MM.1S (cell line): Measurements from ENCODE around the gene SMAP1.

Experiments used
- DNase-seq: peaks from one replicate; pipeline ENCODE4 v3.0.0-alpha.2; 2015
- H2AFZ ChIP-seq: fragments of 300-600 bp; sonication (generic); 2 replicates; pipeline ENCODE4 v1.6.0; 2016; ENCODE audit warnings: antibody characterized with exemption, low read length
- H3F3A ChIP-seq: fragments of 300-600 bp; sonication (generic); 2 replicates; pipeline ENCODE4 v1.6.1; 2016; ENCODE audit warnings: mild to moderate bottlenecking, antibody characterized with exemption, low read length, moderate library complexity, mixed read lengths; ENCODE audit not compliant: insufficient read depth
- H3K27ac ChIP-seq: fragments of 300-600 bp; sonication (generic); 2 replicates; pipeline ENCODE4 v1.5.1; 2016; ENCODE audit warnings: mild to moderate bottlenecking, low read length
- H3K27me3 ChIP-seq: fragments of 300-600 bp; sonication (generic); replicated peaks from 2 replicates; pipeline ENCODE4 v1.6.0; 2016; ENCODE audit warnings: low read length; ENCODE audit not compliant: insufficient read depth
- H3K36me3 ChIP-seq: fragments of 300-600 bp; sonication (generic); replicated peaks from 2 replicates; pipeline ENCODE4 v1.6.1; 2016; ENCODE audit warnings: mild to moderate bottlenecking, low read length, mixed read lengths; ENCODE audit not compliant: insufficient read depth
- H3K4me1 ChIP-seq: fragments of 300-600 bp; sonication (generic); 2 replicates; pipeline ENCODE4 v1.6.1; 2016; ENCODE audit warnings: low read length, mixed read lengths
- H3K4me2 ChIP-seq: fragments of 300-600 bp; sonication (generic); 2 replicates; pipeline ENCODE4 v1.6.0; 2016; ENCODE audit warnings: low read depth, low read length
- H3K4me3 ChIP-seq: fragments of 300-600 bp; sonication (generic); 2 replicates; pipeline ENCODE4 v1.5.1; 2016; ENCODE audit warnings: low read length, mixed read lengths
- H3K79me2 ChIP-seq: fragments of 300-600 bp; sonication (generic); 2 replicates; pipeline ENCODE4 v1.6.1; 2016; ENCODE audit warnings: mixed run types, low read length, mixed read lengths
- H3K9ac ChIP-seq: fragments of 300-600 bp; sonication (generic); 2 replicates; pipeline ENCODE4 v1.6.1; 2016; ENCODE audit warnings: low read length, mixed read lengths
- H3K9me2 ChIP-seq: fragments of 300-600 bp; sonication (generic); replicated peaks from 2 replicates; pipeline ENCODE4 v1.6.1; 2016; ENCODE audit warnings: mild to moderate bottlenecking, low read length, mixed read lengths; ENCODE audit not compliant: insufficient read depth
- H3K9me3 ChIP-seq: fragments of 300-600 bp; sonication (generic); replicated peaks from 2 replicates; pipeline ENCODE4 v1.6.1; 2016; ENCODE audit warnings: mild to moderate bottlenecking, low read length, mixed read lengths; ENCODE audit not compliant: insufficient read depth
- H4K20me1 ChIP-seq: fragments of 300-600 bp; sonication (generic); 2 replicates; pipeline ENCODE4 v1.6.1; 2016; ENCODE audit warnings: mild to moderate bottlenecking, low read length, moderate library complexity, mixed read lengths; ENCODE audit not compliant: insufficient read depth
- CTCF ChIP-seq: fragments of 300-600 bp; sonication (generic); IDR thresholded peaks from 2 replicates; pipeline ENCODE4 v1.5.1; 2016; ENCODE audit warnings: antibody characterized with exemption, low read length, mixed read lengths
- EZH2 ChIP-seq: fragments of 300-600 bp; sonication (generic); optimal IDR thresholded peaks from 2 replicates; pipeline ENCODE3; 2017; ENCODE audit warnings: low read depth, mild to moderate bottlenecking, antibody characterized with exemption, low read length, mixed read lengths
- EZH2phosphoT487 ChIP-seq: fragments of 300-600 bp; sonication (generic); IDR thresholded peaks from 2 replicates; pipeline ENCODE4 v1.6.1; 2018; ENCODE audit warnings: antibody characterized with exemption, low read length

The SMAP1 gene

DNA sequence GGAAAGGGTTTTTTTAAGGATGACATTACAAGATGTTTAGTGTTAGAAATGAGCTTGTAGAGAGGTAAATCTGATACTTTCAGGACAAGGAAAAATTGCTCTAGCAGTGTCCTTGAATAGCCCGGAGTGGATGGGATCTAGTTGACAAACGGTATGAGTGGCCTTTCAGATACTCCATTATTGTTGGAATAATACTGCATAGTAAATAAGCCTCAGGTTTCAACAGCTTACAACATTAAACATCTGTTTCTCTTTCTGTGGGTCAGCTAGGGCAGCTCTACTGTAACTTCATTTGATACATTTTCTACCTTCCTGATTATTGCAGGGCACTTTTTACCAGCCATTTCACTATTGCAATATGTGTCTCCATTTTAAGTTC lies 171.2 kb downstream of the SMAP1 start:
- no peaks in the 10 kb centered on the region for H3K27me3 ChIP-seq
- no peaks in the 10 kb centered on the region for H3K79me2 ChIP-seq
- H3K27ac ChIP-seq = no peak overlapping the region
- H3F3A ChIP-seq = no peaks in the 10 kb centered on the region
- no peak overlapping the region for H3K4me3 ChIP-seq
- no peak for TF ChIP-seq EZH2
- TF ChIP-seq EZH2phosphoT487 = no peak
- no peak for TF ChIP-seq CTCF
- H3K9ac ChIP-seq = no peak overlapping the region
- DNase-seq = no peak
- H2AFZ ChIP-seq = no peak overlapping the region
- H3K4me2 ChIP-seq = no peak overlapping the region
- H4K20me1 ChIP-seq = no peaks in the 10 kb centered on the region
- H3K9me3 ChIP-seq = no peaks in the 10 kb centered on the region
- no peaks in the 10 kb centered on the region for H3K36me3 ChIP-seq
- H3K4me1 ChIP-seq = no peaks in the 10 kb centered on the region
- H3K9me2 ChIP-seq = no peaks in the 10 kb centered on the region

- no peaks in the 10 kb centered on the region for H3K4me1 ChIP-seq
- no peak for DNase-seq
- H3K27me3 ChIP-seq = no peaks in the 10 kb centered on the region
- no peak overlapping the region for H3K4me2 ChIP-seq
- H4K20me1 ChIP-seq = no peaks in the 10 kb centered on the region
- no peaks in the 10 kb centered on the region for H3F3A ChIP-seq
- no peak overlapping the region for H3K27ac ChIP-seq
- no peaks in the 10 kb centered on the region for H3K79me2 ChIP-seq
- no peaks in the 10 kb centered on the region for H3K9me3 ChIP-seq
- TF ChIP-seq EZH2phosphoT487 (no peak), EZH2 (no peak), CTCF (no peak)
- no peak overlapping the region for H2AFZ ChIP-seq
- H3K4me3 ChIP-seq = no peak overlapping the region
- no peaks in the 10 kb centered on the region for H3K9me2 ChIP-seq
- no peaks in the 10 kb centered on the region for H3K36me3 ChIP-seq
- H3K9ac ChIP-seq = no peak overlapping the region
Observed at GRCh38 chr6:70839286-70840266, 171.9 kb downstream of the SMAP1 start.

GRCh38 chr6:70841112-70841511 lies 173.4 kb downstream of the SMAP1 start:
- Histone ChIP-seq H3K4me2 (no peak overlapping the region), H3K4me1 (no peaks in the 10 kb centered on the region), H3K4me3 (no peak overlapping the region), H3K9ac (no peak overlapping the region), H3K27ac (no peak overlapping the region), H3K79me2 (no peaks in the 10 kb centered on the region), H3F3A (no peaks in the 10 kb centered on the region), H2AFZ (no peak overlapping the region), H3K27me3 (no peaks in the 10 kb centered on the region), H3K36me3 (no peaks in the 10 kb centered on the region), H3K9me3 (no peaks in the 10 kb centered on the region), H4K20me1 (no peaks in the 10 kb centered on the region), H3K9me2 (no peaks in the 10 kb centered on the region)
- no peak for TF ChIP-seq EZH2phosphoT487
- TF ChIP-seq EZH2 = no peak
- no peak for TF ChIP-seq CTCF
- no peak for DNase-seq
